PC-3 (cell line): ENCODE data around the gene OPALIN. TPM values are rescaled to one million over a fixed set of nuclear protein-coding genes. Genes with fewer than 3 reads are reported as not detected.

ENCODE experiments used
- ATAC-seq: fragments of 200-7000 bp; cut with Tn5 transposase; 2 replicates; pipeline ENCODE4 v1.9.1; 2020; ENCODE audit warnings: mild to moderate bottlenecking, moderate library complexity
- BruUV-seq: library from RNA; stranded (reverse); fragments of 400-500 nt; replicated peaks from 2 replicates; lab custom pipeline; 2021; lab: Mats Ljungman, UMichigan
- CTCF ChIA-PET: fragments of 300-600 bp; sonication (Branson Sonifier 250); formaldehyde crosslinking; loops from one replicate; lab custom pipeline; 2022; ENCODE audit warnings: antibody characterized with exemption; lab: Charles Lee
- POLR2A ChIA-PET: fragments of 300-600 bp; sonication (Branson Sonifier 250); formaldehyde crosslinking; loops from one replicate; lab custom pipeline; 2022; ENCODE audit warnings: antibody characterized with exemption; ENCODE audit not compliant: unreplicated experiment; lab: Charles Lee
- DNase-seq: peaks from one replicate; pipeline ENCODE4 v3.0.0-alpha.2; 2015
- H2AFZ ChIP-seq: fragments of 300-600 bp; sonication (generic); 2 replicates; pipeline ENCODE4 v1.6.0; 2016; ENCODE audit warnings: antibody characterized with exemption, low read length
- H3F3A ChIP-seq: fragments of 300-600 bp; sonication (generic); one replicate; pipeline ENCODE4 v1.6.0; 2017; ENCODE audit warnings: antibody characterized with exemption, low read length, control low read depth, mild to moderate bottlenecking; ENCODE audit not compliant: unreplicated experiment
- H3K27ac ChIP-seq: fragments of 300-600 bp; sonication (generic); 2 replicates; pipeline ENCODE4 v1.5.1; 2016; ENCODE audit warnings: mild to moderate bottlenecking, low read length
- H3K27me3 ChIP-seq: fragments of 300-600 bp; sonication (generic); 2 replicates; pipeline ENCODE4 v1.6.1; 2016; ENCODE audit warnings: low read length, mixed read lengths
- H3K36me3 ChIP-seq: fragments of 300-600 bp; sonication (generic); 2 replicates; pipeline ENCODE4 v1.6.1; 2016; ENCODE audit warnings: low read depth, mixed run types, low read length, mixed read lengths
- H3K4me1 ChIP-seq: fragments of 300-600 bp; sonication (generic); 2 replicates; pipeline ENCODE4 v1.5.1; 2016; ENCODE audit warnings: low read length; ENCODE audit not compliant: insufficient read depth
- H3K4me2 ChIP-seq: fragments of 300-600 bp; sonication (generic); 2 replicates; pipeline ENCODE4 v1.6.0; 2016; ENCODE audit warnings: low read length
- H3K4me3 ChIP-seq: fragments of 300-600 bp; sonication (generic); 2 replicates; pipeline ENCODE4 v1.5.1; 2016; ENCODE audit warnings: mild to moderate bottlenecking, low read length, mixed read lengths
- H3K79me2 ChIP-seq: fragments of 300-600 bp; sonication (generic); 2 replicates; pipeline ENCODE4 v1.6.1; 2017; ENCODE audit warnings: low read length, mixed read lengths
- H3K9ac ChIP-seq: fragments of 300-600 bp; sonication (generic); 2 replicates; pipeline ENCODE4 v1.6.0; 2016; ENCODE audit warnings: mild to moderate bottlenecking, low read length
- H3K9me2 ChIP-seq: fragments of 300-600 bp; sonication (generic); replicated peaks from 2 replicates; pipeline ENCODE4 v1.6.1; 2016; ENCODE audit warnings: mixed run types, low read length, mixed read lengths
- H3K9me3 ChIP-seq: fragments of 300-600 bp; sonication (generic); 2 replicates; pipeline ENCODE4 v1.6.1; 2016; ENCODE audit warnings: low read length, mixed read lengths
- H4K20me1 ChIP-seq: fragments of 300-600 bp; sonication (generic); 2 replicates; pipeline ENCODE4 v1.6.1; 2016; ENCODE audit warnings: low read length, mixed read lengths
- EZH2 ChIP-seq: fragments of 300-600 bp; sonication (generic); IDR thresholded peaks from one replicate; pipeline ENCODE4 v1.6.1; 2017; ENCODE audit warnings: antibody characterized with exemption, mild to moderate bottlenecking, low read length; ENCODE audit not compliant: unreplicated experiment
- EZH2phosphoT487 ChIP-seq: fragments of 300-600 bp; sonication (generic); IDR thresholded peaks from 2 replicates; pipeline ENCODE4 v1.6.1; 2018; ENCODE audit warnings: mild to moderate bottlenecking, antibody characterized with exemption, low read length, borderline replicate concordance
- intact Hi-C: fragments of 100-400 bp; cut with micrococcal nuclease; formaldehyde crosslinking; loops from 2 replicates; pipeline ENCODE4 v1.9.0; 2023
- total RNA-seq: library from RNA; depleted of rRNA; stranded (reverse); fragments of >200 nt; gene quantifications from 2 replicates; pipeline ENCODE4 v1.2.3, GENCODE V29; 2014
- TF ChIP-seq, protein P1 (sequence below): fragments of 300-600 bp; sonication (generic); conservative IDR thresholded peaks from 2 replicates; pipeline ENCODE4 v1.5.1; 2017; ENCODE audit warnings: antibody characterized with exemption, low read depth, mild to moderate bottlenecking, low read length

The OPALIN gene
- total RNA-seq, 1 experiment from 2014 or later: not detected

DNA sequence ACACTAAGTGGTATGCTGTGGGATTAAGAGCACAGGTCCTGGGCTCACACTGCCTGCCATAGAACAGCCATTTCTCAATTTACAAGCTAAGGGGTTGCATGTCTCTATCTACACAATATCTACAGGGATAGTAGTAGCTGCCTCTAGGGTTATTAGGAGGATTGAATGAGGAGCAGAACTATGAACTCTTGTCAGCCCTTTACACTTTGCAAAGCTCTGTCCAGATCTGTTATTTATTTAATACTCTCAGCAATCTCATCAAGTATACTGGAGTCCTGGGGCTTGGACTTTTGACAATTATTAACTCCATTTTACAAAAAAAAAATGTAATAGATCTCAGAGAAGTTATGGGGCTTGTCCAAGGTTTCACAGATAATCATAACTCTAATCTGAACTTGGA lies 6.8 kb downstream of the OPALIN start:
- Histone ChIP-seq H3K27me3 (peaks cover 23% of the 10 kb centered on the region), H3K9ac (no peak overlapping the region), H3K9me3 (no peaks in the 10 kb centered on the region), H3K79me2 (no peaks in the 10 kb centered on the region), H2AFZ (no peak overlapping the region), H3K4me2 (no peak overlapping the region), H3F3A (no peaks in the 10 kb centered on the region), H3K9me2 (no peaks in the 10 kb centered on the region), H4K20me1 (no peaks in the 10 kb centered on the region), H3K4me1 (no peaks in the 10 kb centered on the region), H3K4me3 (no peak overlapping the region), H3K27ac (no peak overlapping the region), H3K36me3 (no peaks in the 10 kb centered on the region)
- no TSS peak for BruUV-seq
- DNase-seq (no peak), ATAC-seq (no peak)
- intact Hi-C loops: no loop called here
- TF ChIP-seq EZH2 (no peak), EZH2phosphoT487 (no peak)
- TF ChIP-seq, protein P1, sequence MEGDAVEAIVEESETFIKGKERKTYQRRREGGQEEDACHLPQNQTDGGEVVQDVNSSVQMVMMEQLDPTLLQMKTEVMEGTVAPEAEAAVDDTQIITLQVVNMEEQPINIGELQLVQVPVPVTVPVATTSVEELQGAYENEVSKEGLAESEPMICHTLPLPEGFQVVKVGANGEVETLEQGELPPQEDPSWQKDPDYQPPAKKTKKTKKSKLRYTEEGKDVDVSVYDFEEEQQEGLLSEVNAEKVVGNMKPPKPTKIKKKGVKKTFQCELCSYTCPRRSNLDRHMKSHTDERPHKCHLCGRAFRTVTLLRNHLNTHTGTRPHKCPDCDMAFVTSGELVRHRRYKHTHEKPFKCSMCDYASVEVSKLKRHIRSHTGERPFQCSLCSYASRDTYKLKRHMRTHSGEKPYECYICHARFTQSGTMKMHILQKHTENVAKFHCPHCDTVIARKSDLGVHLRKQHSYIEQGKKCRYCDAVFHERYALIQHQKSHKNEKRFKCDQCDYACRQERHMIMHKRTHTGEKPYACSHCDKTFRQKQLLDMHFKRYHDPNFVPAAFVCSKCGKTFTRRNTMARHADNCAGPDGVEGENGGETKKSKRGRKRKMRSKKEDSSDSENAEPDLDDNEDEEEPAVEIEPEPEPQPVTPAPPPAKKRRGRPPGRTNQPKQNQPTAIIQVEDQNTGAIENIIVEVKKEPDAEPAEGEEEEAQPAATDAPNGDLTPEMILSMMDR: no peak
- ChIA-PET POLR2A (no interaction called here), CTCF (no interaction called here)

DNA sequence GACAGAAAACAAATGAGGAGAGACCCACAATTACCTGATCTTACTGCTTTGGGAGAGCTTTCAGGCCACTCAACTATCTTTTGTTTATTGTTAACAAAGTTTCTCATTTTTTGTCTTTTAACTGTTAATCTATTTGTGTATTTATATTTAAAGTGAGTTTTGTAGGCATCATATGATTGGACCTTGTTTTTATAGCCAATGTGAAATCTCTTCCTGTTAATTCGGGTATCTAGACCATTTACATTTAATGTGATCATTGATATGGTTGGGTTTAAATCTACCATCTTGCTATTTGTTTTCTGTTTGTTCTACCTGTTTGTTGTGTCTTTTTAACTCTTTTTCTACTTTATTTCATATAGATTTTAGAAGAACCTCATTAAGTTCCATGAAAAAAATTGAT lies 12.5 kb downstream of the OPALIN start:
- H3K4me1 ChIP-seq: no peaks in the 10 kb centered on the region
- H3F3A ChIP-seq: no peaks in the 10 kb centered on the region
- ChIA-PET CTCF (no interaction called here), POLR2A (no interaction called here)
- no peak overlapping the region for H2AFZ ChIP-seq
- H3K9me3 ChIP-seq: no peaks in the 10 kb centered on the region
- H3K4me3 ChIP-seq: no peak overlapping the region
- no TSS peak for BruUV-seq
- no peaks in the 10 kb centered on the region for H3K9me2 ChIP-seq
- H4K20me1 ChIP-seq: no peaks in the 10 kb centered on the region
- ATAC-seq (no peak), DNase-seq (no peak)
- H3K4me2 ChIP-seq: no peak overlapping the region
- H3K27me3 ChIP-seq: peaks cover 6% of the 10 kb centered on the region; the same call in 1 of the 2 replicates
- no peaks in the 10 kb centered on the region for H3K79me2 ChIP-seq
- no peak overlapping the region for H3K27ac ChIP-seq
- no peak overlapping the region for H3K9ac ChIP-seq
- TF ChIP-seq, protein P1: no peak
- TF ChIP-seq EZH2phosphoT487: no peak
- H3K36me3 ChIP-seq: no peaks in the 10 kb centered on the region
- intact Hi-C loops: no loop called here

DNA sequence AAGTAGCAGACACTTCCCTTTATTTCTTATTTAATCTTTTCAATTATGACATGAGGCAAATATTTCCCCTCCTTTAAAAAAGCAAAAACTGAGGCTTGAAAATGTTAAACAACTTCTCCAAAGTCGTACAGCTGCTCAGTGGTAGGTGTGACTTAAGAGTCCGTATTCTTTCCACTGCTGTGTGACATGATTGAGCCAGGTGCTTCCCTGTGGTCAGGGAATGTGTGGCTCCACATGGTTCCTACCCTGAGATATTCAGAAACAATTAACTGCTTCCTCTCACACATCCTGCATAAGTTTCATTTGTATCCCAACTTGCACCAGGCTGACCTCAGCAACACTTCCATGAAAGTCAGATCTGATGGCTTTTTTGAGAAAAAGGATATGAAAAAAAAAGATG lies 13.6 kb downstream of the OPALIN start:
- H3K9ac ChIP-seq: no peak overlapping the region
- H3K27ac ChIP-seq: no peak overlapping the region
- no peaks in the 10 kb centered on the region for H3F3A ChIP-seq
- H3K4me1 ChIP-seq: no peaks in the 10 kb centered on the region
- no peak overlapping the region for H3K4me3 ChIP-seq
- no peak overlapping the region for H3K4me2 ChIP-seq
- no peak overlapping the region for H2AFZ ChIP-seq
- no peaks in the 10 kb centered on the region for H4K20me1 ChIP-seq
- no peaks in the 10 kb centered on the region; the same call in 1 of the 2 replicates for H3K36me3 ChIP-seq
- no peak for ATAC-seq
- H3K79me2 ChIP-seq: no peaks in the 10 kb centered on the region
- intact Hi-C loops: no loop called here
- TF ChIP-seq EZH2phosphoT487 (no peak), EZH2 (no peak)
- TF ChIP-seq, protein P1: no peak
- peaks cover 5% of the 10 kb centered on the region; the same call in 1 of the 2 replicates for H3K27me3 ChIP-seq
- H3K9me3 ChIP-seq: no peaks in the 10 kb centered on the region
- no TSS peak for BruUV-seq
- ChIA-PET POLR2A (no interaction called here), CTCF (interaction anchor here (0.6 kb wide), 1 partner anchor 8 kb away, joined by 3 read pairs; no protein-coding TSS in a partner anchor)
- DNase-seq: no peak
- H3K9me2 ChIP-seq: no peaks in the 10 kb centered on the region
